IgD-negative memory B cell (primary cell): ENCODE data around the gene AP1B1. TPM values are rescaled to one million over a fixed set of nuclear protein-coding genes. Genes with fewer than 3 reads are reported as not detected.

ENCODE experiments used
- H3K27ac Mint-ChIP-seq, 3 donors: one replicate each; pipeline ENCODE4 v1.8.0; 2020 to 2022; ENCODE audit warnings: mild to moderate bottlenecking in 3 of 3, mixed read lengths in 3 of 3, moderate library complexity in 1 of 3
- H3K27me3 Mint-ChIP-seq: one replicate; pipeline ENCODE4 v1.8.0; 2021; ENCODE audit warnings: mixed read lengths
- H3K36me3 Mint-ChIP-seq: one replicate; pipeline ENCODE4 v1.8.0; 2020; ENCODE audit warnings: mild to moderate bottlenecking, mixed read lengths
- H3K4me1 Mint-ChIP-seq, 3 donors: one replicate each; pipeline ENCODE4 v1.8.0; 2020 to 2022; ENCODE audit warnings: mixed read lengths in 3 of 3, mild to moderate bottlenecking in 1 of 3
- H3K4me3 Mint-ChIP-seq, 4 donors: one replicate each; pipeline ENCODE4 v1.8.0; 2020 to 2022; ENCODE audit warnings: mild to moderate bottlenecking in 4 of 4, mixed read lengths in 4 of 4, moderate library complexity in 3 of 4
- H3K9me3 Mint-ChIP-seq, 3 donors: one replicate each; pipeline ENCODE4 v1.8.0; 2020 to 2021; ENCODE audit warnings: mixed read lengths in 3 of 3, mild to moderate bottlenecking in 1 of 3
- polyA plus RNA-seq: library from polyadenylated mRNA; unstranded; fragments of 300-500 nt; fragmentation: Illumina TruSeq; gene quantifications from one replicate; pipeline ENCODE4 v1.2.3, GENCODE V29; 2021

Gene AP1B1
- polyA plus RNA-seq, 1 donor from 2014 or later: 45.9 TPM

DNA sequence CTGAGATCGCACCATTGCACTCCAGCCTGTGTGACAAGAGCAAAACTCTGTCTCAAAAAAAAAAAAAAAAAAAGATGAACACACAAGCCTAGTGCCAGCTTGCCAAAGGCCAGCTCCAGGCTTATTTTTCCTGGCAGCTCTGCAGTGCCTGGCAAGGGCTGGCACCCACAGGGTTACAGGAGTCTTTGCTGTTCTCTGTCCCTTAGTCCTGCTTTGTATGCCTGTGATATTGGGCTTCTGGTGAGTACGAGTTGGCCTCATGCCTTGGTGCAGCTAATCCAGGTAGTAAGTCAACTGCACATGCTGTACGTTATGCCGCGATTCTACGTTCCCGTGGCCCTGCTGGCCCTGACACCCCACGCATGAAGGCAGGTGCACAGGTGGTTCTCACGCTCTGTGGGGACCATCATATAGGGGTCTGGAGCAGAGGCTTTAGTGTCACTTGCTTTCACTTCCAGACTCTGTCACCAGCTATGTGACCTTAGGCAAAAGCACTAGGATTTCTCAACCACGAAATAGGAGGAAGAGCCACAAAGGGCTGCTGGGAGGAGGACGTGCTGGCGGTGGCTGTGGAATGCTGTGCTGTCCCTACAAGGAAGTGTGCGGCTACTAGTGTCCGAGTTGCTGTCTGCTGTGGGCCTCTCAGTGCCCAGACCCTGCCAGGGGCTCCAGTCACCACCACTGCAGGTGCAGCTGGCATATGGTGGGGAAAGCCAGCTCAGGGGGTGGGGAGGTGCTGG, 51.4 kb downstream of the AP1B1 start:
- peaks cover 2% of the 10 kb centered on the region for H3K36me3 Mint-ChIP-seq
- H3K27ac Mint-ChIP-seq: no peak overlapping the region
- H3K9me3 Mint-ChIP-seq: no peaks in the 10 kb centered on the region
- no peaks in the 10 kb centered on the region for H3K27me3 Mint-ChIP-seq
- no peaks in the 10 kb centered on the region for H3K4me1 Mint-ChIP-seq
- H3K4me3 Mint-ChIP-seq: peak overlapping the region in 1 of 4 donors; percentile 73

DNA sequence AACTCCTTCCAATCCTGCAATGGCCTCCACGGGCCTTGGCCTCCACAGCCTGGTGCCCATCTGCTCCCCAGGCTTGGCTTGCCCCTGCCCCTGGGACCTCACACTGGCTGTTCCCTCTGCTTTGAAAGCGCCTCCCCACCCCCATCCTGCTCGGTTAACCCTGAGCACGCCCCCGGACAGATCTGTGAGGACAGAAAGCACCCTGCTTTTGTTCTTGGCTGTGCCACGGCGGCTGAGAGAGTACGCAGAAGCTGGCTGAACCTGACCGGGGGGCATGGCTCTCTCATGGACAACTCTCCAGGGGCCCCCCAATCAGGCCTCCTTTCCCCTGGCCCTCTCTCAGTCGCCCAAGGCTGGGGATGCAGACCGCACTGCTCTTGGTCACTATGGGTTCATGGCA, 52.7 kb downstream of the AP1B1 start:
- H3K4me1 Mint-ChIP-seq: no peaks in the 10 kb centered on the region
- no peaks in the 10 kb centered on the region for H3K27me3 Mint-ChIP-seq
- H3K9me3 Mint-ChIP-seq: no peaks in the 10 kb centered on the region
- H3K27ac Mint-ChIP-seq: peak overlapping the region in 1 of 3 donors; percentile 35
- H3K4me3 Mint-ChIP-seq: peak overlapping the region in 1 of 4 donors; percentile 18
- peaks cover 2% of the 10 kb centered on the region for H3K36me3 Mint-ChIP-seq

- H3K36me3 Mint-ChIP-seq: peaks cover 2% of the 10 kb centered on the region
- H3K27me3 Mint-ChIP-seq: no peaks in the 10 kb centered on the region
- H3K4me3 Mint-ChIP-seq: no peak overlapping the region
- H3K9me3 Mint-ChIP-seq: no peaks in the 10 kb centered on the region
- peak overlapping the region in 2 of 3 donors; percentile 35 to 67 for H3K27ac Mint-ChIP-seq
- H3K4me1 Mint-ChIP-seq: no peaks in the 10 kb centered on the region
These were observed 53.5 kb downstream of the AP1B1 start for GRCh38 chr22:29334696-29335344.

DNA sequence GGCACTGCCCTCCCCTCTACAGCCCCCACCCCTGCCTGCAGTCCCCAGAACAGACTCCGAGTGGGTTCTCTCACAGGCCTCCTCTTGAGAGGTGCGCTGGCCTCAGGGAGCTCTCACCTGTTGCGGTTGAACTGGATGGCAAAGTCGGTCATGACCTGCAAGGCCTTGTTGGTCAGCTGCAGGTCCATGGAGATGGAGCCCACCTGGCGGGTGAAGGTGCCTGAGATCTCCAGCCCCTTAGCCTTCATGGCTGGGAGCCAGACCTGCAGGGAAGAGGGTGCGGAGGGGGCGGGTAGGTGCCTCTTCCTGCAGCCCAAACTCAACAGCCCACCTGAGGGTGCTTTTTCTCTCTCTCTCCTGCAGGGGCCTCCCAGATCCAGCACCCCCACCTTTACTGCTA, 54.2 kb downstream of the AP1B1 start:
- Mint-ChIP-seq H3K27me3 (no peaks in the 10 kb centered on the region), H3K4me1 (no peaks in the 10 kb centered on the region), H3K36me3 (peaks cover 2% of the 10 kb centered on the region), H3K9me3 (no peaks in the 10 kb centered on the region), H3K4me3 (no peak overlapping the region), H3K27ac (no peak overlapping the region)

DNA sequence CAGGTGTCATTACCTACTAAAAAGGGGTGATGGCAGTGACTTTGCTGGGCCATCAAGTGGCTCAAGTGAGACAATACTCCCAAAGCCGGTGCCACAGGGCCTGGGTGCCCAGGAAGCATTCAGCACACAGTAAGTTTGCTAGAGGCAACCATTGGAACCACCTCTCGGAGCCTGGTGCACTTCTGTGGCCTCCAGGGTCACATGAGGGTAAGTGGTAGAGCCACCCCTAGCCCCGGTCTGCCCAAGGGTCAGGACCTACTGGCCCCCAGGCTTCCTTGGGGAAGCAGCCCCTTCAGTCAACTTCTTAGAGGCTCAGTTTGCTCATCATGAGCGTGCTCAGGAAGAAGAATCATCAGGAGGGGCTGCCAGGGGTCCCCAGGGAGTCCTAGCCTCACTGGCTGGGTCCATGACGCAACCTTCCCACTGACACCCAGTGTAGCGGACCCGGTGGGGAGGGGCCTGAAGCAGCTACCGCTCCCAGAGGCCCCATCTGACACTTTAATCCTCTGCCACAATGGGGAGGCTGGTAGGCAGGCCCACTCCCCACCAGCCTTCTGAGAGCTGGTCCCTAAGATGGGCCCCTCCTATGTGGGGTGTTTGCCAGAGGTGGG, 55.4 kb downstream of the AP1B1 start:
- no peak overlapping the region for H3K4me3 Mint-ChIP-seq
- no peaks in the 10 kb centered on the region for H3K9me3 Mint-ChIP-seq
- no peaks in the 10 kb centered on the region for H3K4me1 Mint-ChIP-seq
- H3K27ac Mint-ChIP-seq: peak overlapping the region in 2 of 3 donors; percentile 13 to 59
- H3K36me3 Mint-ChIP-seq: peaks cover 2% of the 10 kb centered on the region
- no peaks in the 10 kb centered on the region for H3K27me3 Mint-ChIP-seq

DNA sequence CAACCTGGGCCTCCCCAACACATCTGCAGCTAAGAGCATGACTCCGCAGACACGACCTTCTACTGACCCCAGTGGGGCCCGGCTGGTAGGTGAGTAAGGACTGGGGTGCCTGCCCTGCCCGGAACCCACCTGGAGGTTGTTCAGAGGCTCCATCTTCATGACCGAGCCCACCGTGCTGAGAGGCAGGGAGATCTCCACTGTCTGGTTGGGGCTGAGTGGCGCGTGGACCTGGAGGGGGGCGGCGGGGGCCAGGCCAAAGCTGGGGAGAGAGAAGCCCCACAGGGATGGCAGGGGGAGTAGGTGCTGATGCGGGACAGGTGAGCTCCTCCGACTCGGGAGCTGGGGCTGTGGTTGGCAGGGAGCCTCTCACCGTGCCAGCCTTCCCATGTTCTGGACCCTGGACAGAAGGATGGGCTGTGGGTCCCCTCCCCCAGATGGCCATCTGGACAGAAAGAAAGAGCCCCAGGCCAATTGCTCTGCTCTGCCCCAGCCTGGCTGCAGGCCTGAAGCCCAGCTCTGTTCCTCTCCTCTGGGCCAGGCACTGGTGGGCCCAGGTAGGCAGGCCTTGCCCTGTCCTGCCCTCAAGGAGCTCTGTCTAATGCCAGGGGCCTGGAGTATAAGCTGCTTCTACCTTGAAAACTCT, 56.6 kb downstream of the AP1B1 start:
- H3K4me3 Mint-ChIP-seq: no peak overlapping the region
- no peaks in the 10 kb centered on the region for H3K9me3 Mint-ChIP-seq
- H3K27ac Mint-ChIP-seq: no peak overlapping the region
- H3K4me1 Mint-ChIP-seq: no peaks in the 10 kb centered on the region
- no peaks in the 10 kb centered on the region for H3K27me3 Mint-ChIP-seq
- H3K36me3 Mint-ChIP-seq: peaks cover 5% of the 10 kb centered on the region

DNA sequence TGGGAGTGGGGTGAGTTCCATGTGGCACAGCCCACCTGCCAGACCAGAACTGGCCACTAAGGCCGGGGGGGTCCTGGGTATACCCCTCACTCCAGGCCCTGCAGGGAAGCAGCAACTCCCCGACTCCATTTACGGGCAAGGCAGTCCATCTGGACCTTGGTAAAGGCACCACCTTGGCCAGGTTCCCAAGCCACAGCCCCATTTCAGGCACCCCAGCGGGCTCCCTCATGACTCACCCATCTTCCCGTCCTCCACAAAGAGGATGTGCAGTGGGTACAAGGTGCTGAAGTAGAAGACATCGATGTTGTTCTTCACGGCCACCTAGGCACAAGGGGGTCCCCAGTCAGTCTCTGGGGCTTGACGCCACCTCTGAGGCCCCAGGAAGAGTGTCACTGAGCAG, 57.2 kb downstream of the AP1B1 start:
- no peak overlapping the region for H3K27ac Mint-ChIP-seq
- H3K36me3 Mint-ChIP-seq: peaks cover 5% of the 10 kb centered on the region
- H3K9me3 Mint-ChIP-seq: no peaks in the 10 kb centered on the region
- H3K27me3 Mint-ChIP-seq: no peaks in the 10 kb centered on the region
- no peaks in the 10 kb centered on the region for H3K4me1 Mint-ChIP-seq
- H3K4me3 Mint-ChIP-seq: no peak overlapping the region

DNA sequence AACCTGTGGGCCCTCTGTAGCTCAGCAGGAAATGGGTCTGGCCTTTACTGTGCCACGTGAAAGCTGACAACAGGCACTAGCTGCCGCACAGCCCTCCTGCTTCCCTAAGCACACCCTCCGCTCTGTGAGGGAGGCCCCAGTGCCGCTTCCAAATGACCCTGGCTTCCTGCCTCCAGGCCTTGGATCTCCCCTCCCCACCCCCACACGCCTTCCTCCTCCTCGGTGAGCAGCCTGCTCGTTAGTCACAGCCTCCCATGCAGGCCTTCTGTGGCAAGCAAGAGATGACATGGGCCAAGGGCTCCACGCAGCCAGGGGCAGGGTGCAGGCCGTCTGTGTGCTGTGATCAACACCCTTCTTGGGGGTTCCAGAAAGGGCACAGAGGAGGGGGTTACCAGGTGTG, 57.6 kb downstream of the AP1B1 start:
- Mint-ChIP-seq H3K36me3 (peaks cover 5% of the 10 kb centered on the region), H3K27ac (no peak overlapping the region), H3K27me3 (no peaks in the 10 kb centered on the region), H3K4me1 (no peaks in the 10 kb centered on the region), H3K9me3 (no peaks in the 10 kb centered on the region), H3K4me3 (no peak overlapping the region)

DNA sequence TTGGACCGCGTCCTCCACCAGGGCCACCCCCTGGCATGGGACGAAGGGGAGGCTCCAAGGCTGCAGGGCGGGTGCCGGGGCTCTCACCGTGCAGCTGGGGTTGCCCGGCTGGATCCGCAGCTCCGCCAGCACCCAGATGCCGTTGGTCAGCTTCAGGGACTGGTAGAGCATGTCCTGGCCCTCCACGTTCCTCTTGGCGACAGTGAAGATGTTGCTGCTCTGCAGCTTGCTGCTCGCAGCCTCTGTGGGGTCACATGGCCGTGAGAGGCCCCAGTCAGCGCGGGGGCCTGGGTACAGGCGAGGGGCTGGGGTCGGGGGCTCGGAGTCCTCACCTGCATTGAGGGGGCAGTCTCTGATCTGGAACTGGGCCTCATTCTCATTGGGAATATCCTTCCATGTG, 58.1 kb downstream of the AP1B1 start:
- Mint-ChIP-seq H3K4me3 (no peak overlapping the region), H3K27me3 (no peaks in the 10 kb centered on the region), H3K9me3 (no peaks in the 10 kb centered on the region), H3K36me3 (peaks cover 2% of the 10 kb centered on the region), H3K4me1 (no peaks in the 10 kb centered on the region), H3K27ac (no peak overlapping the region)

GRCh38 chr22:29329581-29329980, 58.8 kb downstream of the AP1B1 start:
- peaks cover 2% of the 10 kb centered on the region for H3K36me3 Mint-ChIP-seq
- no peaks in the 10 kb centered on the region for H3K27me3 Mint-ChIP-seq
- peak overlapping the region in 1 of 3 donors; percentile 67 for H3K27ac Mint-ChIP-seq
- H3K9me3 Mint-ChIP-seq: no peaks in the 10 kb centered on the region
- no peaks in the 10 kb centered on the region for H3K4me1 Mint-ChIP-seq
- H3K4me3 Mint-ChIP-seq: no peak overlapping the region

GRCh38 chr22:29328566-29329500, 59.5 kb downstream of the AP1B1 start:
- Mint-ChIP-seq H3K9me3 (no peaks in the 10 kb centered on the region), H3K27ac (peak overlapping the region in 1 of 3 donors; percentile 67), H3K4me3 (no peak overlapping the region), H3K4me1 (peaks cover 0 to 2% (median 0%) of the 10 kb centered on the region in 3 donors), H3K27me3 (no peaks in the 10 kb centered on the region), H3K36me3 (peaks cover 2% of the 10 kb centered on the region)

DNA sequence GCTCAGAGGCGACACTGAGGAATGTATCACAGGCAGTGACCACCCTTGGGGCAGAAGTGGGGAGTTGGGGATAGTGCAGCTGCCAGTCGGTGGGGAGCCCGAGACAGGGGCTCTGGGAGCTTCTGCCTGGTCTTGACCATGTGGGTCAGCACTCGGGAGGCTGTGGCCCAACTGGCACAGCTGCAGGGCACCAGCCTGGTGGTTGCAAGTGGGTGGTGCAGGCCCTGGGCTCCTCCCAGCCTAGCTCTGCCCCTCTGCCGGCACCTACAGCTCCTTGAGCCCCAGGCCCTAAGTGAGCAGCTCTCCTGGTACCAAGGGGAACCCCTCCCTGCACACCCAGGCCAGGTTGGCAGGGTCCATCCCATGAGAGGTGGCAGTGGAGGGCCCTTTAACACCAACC, 60.3 kb downstream of the AP1B1 start:
- Mint-ChIP-seq H3K36me3 (peaks cover 2% of the 10 kb centered on the region), H3K9me3 (no peaks in the 10 kb centered on the region)

DNA sequence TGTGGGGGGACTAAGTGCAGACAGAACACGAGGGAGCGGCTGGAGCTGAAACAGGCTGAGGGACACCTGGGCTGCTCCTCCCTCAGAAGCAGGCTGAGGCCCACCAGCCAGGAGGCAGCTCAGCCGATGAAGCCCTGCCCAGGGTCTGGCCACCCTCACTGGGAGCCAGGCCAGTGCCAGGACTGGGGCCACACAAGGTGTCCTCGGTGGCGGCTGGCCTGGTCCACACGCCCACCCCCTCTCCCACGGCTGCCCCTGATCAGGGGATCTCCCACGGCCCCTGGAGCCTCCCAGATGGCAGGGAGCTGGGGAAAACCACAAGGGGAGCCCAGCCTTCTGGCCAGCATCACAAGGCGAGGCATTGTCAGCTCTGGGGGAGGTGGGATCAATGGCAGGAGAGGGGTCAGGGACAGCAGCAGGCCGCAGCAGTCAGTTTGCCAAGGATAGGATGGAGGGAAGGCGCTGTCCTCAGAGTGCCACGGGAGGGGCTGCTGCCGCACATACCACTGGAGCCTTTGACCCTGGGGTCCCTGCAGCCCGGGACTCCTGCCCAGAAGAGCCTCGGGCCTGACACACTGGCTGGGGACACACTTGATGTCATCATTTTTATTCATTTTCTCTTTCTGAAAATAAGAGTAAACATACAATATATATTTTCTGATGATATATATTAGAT, 61.1 kb downstream of the AP1B1 start:
- peaks cover 0 to 2% (median 0%) of the 10 kb centered on the region in 3 donors for H3K4me1 Mint-ChIP-seq

More for the DNA sequence above, 60.3 kb downstream of the AP1B1 start:
- Mint-ChIP-seq H3K27me3 (no peaks in the 10 kb centered on the region), H3K27ac (no peak overlapping the region), H3K4me3 (no peak overlapping the region), H3K4me1 (peaks cover 0 to 2% (median 0%) of the 10 kb centered on the region in 3 donors)

GRCh38 chr22:29326481-29326880, 61.9 kb downstream of the AP1B1 start:
- Mint-ChIP-seq H3K9me3 (no peaks in the 10 kb centered on the region), H3K27me3 (no peaks in the 10 kb centered on the region), H3K4me1 (peaks cover 0 to 2% (median 0%) of the 10 kb centered on the region in 3 donors), H3K27ac (peak overlapping the region in 1 of 3 donors; percentile 11), H3K36me3 (peaks cover 2% of the 10 kb centered on the region), H3K4me3 (no peak overlapping the region)

More for the DNA sequence above, 61.1 kb downstream of the AP1B1 start:
- Mint-ChIP-seq H3K27me3 (no peaks in the 10 kb centered on the region), H3K36me3 (peaks cover 2% of the 10 kb centered on the region), H3K9me3 (no peaks in the 10 kb centered on the region), H3K4me3 (no peak overlapping the region), H3K27ac (no peak overlapping the region)
